Trophoblast cell (in vitro differentiated cells and primary cell): ENCODE data around the gene GSK3B.
"Not testable (repeated sequence)": the region's sequence is repeated elsewhere in the genome, so short reads cannot be mapped to it uniquely, and the experiment has no call there.

Source experiments
- DNase-seq, 2 donors: peaks; one replicate each; pipeline ENCODE4 v3.0.0-alpha.2; 2016
- H2AFZ ChIP-seq: 2 replicates; pipeline ENCODE4 v1.6.1; 2013; ENCODE audit warnings: low read length, moderate library complexity, mild to moderate bottlenecking; ENCODE audit not compliant: insufficient read depth, poor library complexity
- H2AK5ac ChIP-seq: 2 replicates; pipeline ENCODE4 v1.6.1; 2013; ENCODE audit warnings: mild to moderate bottlenecking, low read length
- H2BK120ac ChIP-seq: 2 replicates; pipeline ENCODE4 v1.6.1; 2013; ENCODE audit warnings: low read length, mild to moderate bottlenecking, moderate library complexity; ENCODE audit not compliant: insufficient read depth, poor library complexity
- H2BK12ac ChIP-seq: 2 replicates; pipeline ENCODE4 v1.6.1; 2013; ENCODE audit warnings: mild to moderate bottlenecking, low read length, moderate library complexity
- H2BK5ac ChIP-seq: 2 replicates; pipeline ENCODE4 v1.6.1; 2013; ENCODE audit warnings: low read length, low read depth, moderate library complexity, mild to moderate bottlenecking; ENCODE audit not compliant: poor library complexity
- H3K14ac ChIP-seq: 2 replicates; pipeline ENCODE4 v1.6.1; 2013; ENCODE audit warnings: mild to moderate bottlenecking, low read length
- H3K18ac ChIP-seq: 2 replicates; pipeline ENCODE4 v1.6.1; 2013; ENCODE audit warnings: mild to moderate bottlenecking, low read length
- H3K23ac ChIP-seq: 2 replicates; pipeline ENCODE4 v1.6.1; 2013; ENCODE audit warnings: low read length
- H3K27ac ChIP-seq: 2 replicates; pipeline ENCODE4 v1.5.1; 2013; ENCODE audit warnings: low read depth, mild to moderate bottlenecking, inconsistent platforms, low read length, moderate library complexity
- H3K27me3 ChIP-seq: 2 replicates; pipeline ENCODE4 v1.6.1; 2013; ENCODE audit warnings: inconsistent platforms, mild to moderate bottlenecking, low read length, moderate library complexity; ENCODE audit not compliant: insufficient read depth
- H3K36me3 ChIP-seq, 2 experiments: 1 replicate in 1 of 2; 2 replicates in 1 of 2; pipeline ENCODE4 v1.6.1; 2013; ENCODE audit warnings: low read length in 2 of 2, mild to moderate bottlenecking in 2 of 2, moderate library complexity in 1 of 2; ENCODE audit not compliant: insufficient read depth in 2 of 2, control insufficient read depth in 1 of 2
- H3K4ac ChIP-seq: 2 replicates; pipeline ENCODE4 v1.6.1; 2013; ENCODE audit warnings: low read depth, mild to moderate bottlenecking, low read length, moderate library complexity
- H3K4me1 ChIP-seq, 2 experiments: 1 replicate in 1 of 2; 2 replicates in 1 of 2; pipeline ENCODE4 v1.6.1; 2013; ENCODE audit warnings: low read length in 2 of 2, mild to moderate bottlenecking in 2 of 2, moderate library complexity in 1 of 2; ENCODE audit not compliant: insufficient read depth in 2 of 2, control insufficient read depth in 1 of 2
- H3K4me2 ChIP-seq: 2 replicates; pipeline ENCODE4 v1.6.1; 2013; ENCODE audit warnings: inconsistent platforms, mild to moderate bottlenecking, low read length, moderate library complexity
- H3K4me3 ChIP-seq: 2 replicates; pipeline ENCODE4 v1.5.1; 2013; ENCODE audit warnings: mild to moderate bottlenecking, low read depth, low read length, inconsistent platforms
- H3K79me1 ChIP-seq: one replicate; pipeline ENCODE4 v1.6.1; 2013; ENCODE audit warnings: low read length
- H3K79me2 ChIP-seq: 2 replicates; pipeline ENCODE4 v1.6.1; 2013; ENCODE audit warnings: low read length, mild to moderate bottlenecking; ENCODE audit not compliant: control insufficient read depth, insufficient read depth, poor library complexity
- H3K9ac ChIP-seq: 2 replicates; pipeline ENCODE4 v1.6.1; 2013; ENCODE audit warnings: mild to moderate bottlenecking, low read length
- H3K9me3 ChIP-seq: 2 replicates; pipeline ENCODE4 v1.6.1; 2013; ENCODE audit warnings: low read depth, mild to moderate bottlenecking, control low read depth, inconsistent platforms, low read length; ENCODE audit not compliant: insufficient read depth
- H4K12ac ChIP-seq: 2 replicates; pipeline ENCODE4 v1.6.1; 2013; ENCODE audit warnings: low read depth, mild to moderate bottlenecking, low read length, moderate library complexity
- H4K8ac ChIP-seq: 2 replicates; pipeline ENCODE4 v1.6.1; 2013; ENCODE audit warnings: low read depth, mild to moderate bottlenecking, low read length, moderate library complexity
- H4K91ac ChIP-seq: one replicate; pipeline ENCODE4 v1.6.1; 2013; ENCODE audit warnings: low read depth, mild to moderate bottlenecking, low read length, moderate library complexity
- WGBS: extraction: QIAGEN DNeasy Blood & Tissue Kit; methylation state at CpG from one replicate; pipeline ENCODE4 v1.1.7; 2013; ENCODE audit warnings: missing lambda C conversion rate; ENCODE audit not compliant: insufficient read length, insufficient coverage; ENCODE audit errors: extremely low coverage; 5-methylcytosine and 5-hydroxymethylcytosine counted together

The GSK3B gene

DNA sequence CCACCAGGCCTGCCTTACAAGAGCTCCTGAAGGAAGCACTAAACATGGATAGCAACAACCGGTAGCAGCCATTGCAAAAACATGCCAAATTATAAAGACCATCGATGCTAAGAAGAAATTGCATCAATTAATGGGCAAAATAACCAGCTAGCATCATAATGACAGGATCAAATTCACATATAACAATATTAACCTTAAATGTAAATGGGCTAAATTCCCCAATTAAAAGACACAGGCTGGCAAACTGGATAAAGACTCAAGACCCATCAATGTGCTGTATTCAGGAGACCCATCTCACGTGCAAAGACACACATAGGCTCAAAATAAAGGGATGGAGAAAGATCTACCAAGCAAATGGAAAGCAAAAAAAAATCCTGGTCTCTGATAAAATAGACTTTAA is 88.5 kb downstream of the GSK3B start:
- H2BK5ac ChIP-seq, H3K14ac ChIP-seq, H3K79me2 ChIP-seq, H3K23ac ChIP-seq, H2BK12ac ChIP-seq, H3K18ac ChIP-seq, H4K8ac ChIP-seq, H2BK120ac ChIP-seq, H3K4me3 ChIP-seq, H4K12ac ChIP-seq, H3K36me3 ChIP-seq, H3K4me1 ChIP-seq, H3K9ac ChIP-seq, H3K27me3 ChIP-seq, DNase-seq, H3K9me3 ChIP-seq, H2AK5ac ChIP-seq, H2AFZ ChIP-seq, H3K4ac ChIP-seq, H3K4me2 ChIP-seq, H4K91ac ChIP-seq, H3K79me1 ChIP-seq, H3K27ac ChIP-seq: not testable (repeated sequence)
- WGBS = no CpG with 5 or more reads among the region's 3 CpGs

DNA sequence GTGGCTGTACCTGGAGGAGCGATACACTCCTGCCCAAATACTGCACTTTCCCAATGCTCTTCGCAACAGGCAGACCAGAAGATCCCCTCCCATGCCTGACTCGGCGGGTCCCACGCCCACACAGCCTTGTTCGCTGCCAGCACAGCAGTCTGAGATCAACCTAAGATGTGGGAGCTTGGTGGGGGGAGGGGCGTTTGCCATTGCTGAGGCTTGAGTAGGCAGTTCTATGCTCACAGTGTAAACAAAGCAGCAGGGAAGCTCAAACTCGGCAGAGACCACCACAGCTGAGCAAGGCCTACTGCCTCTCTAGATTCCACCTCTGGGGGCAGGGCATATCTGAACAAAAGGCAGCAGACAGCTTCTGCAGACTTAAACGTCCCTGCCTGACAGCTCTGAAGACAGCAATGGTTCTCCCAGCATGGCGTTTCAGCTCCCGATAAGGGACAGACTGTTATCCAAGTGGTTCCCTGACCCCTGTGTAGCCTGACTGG is 90.2 kb downstream of the GSK3B start:
- not testable (repeated sequence) for H3K27ac ChIP-seq, H4K12ac ChIP-seq, H2BK120ac ChIP-seq, H3K36me3 ChIP-seq, H3K4me2 ChIP-seq, H2AK5ac ChIP-seq, H2BK12ac ChIP-seq, H3K23ac ChIP-seq, H2BK5ac ChIP-seq, H3K18ac ChIP-seq, H3K27me3 ChIP-seq, H4K91ac ChIP-seq, H4K8ac ChIP-seq, H2AFZ ChIP-seq, DNase-seq, H3K9ac ChIP-seq, H3K4me1 ChIP-seq, H3K79me1 ChIP-seq, H3K79me2 ChIP-seq, H3K9me3 ChIP-seq, H3K14ac ChIP-seq, H3K4me3 ChIP-seq
- no CpG with 5 or more reads among the region's 11 CpGs for WGBS
- H3K4ac ChIP-seq = peak overlapping the region; percentile 38

GRCh38 chr3:119998166-119998565 is 96.1 kb downstream of the GSK3B start:
- no peak overlapping the region for H3K27ac ChIP-seq
- H2AFZ ChIP-seq = no peak overlapping the region
- no peaks in the 10 kb centered on the region for H3K79me2 ChIP-seq
- no peak for DNase-seq
- no CpG with 5 or more reads among the region's 1 CpG for WGBS
- H3K79me1 ChIP-seq = no peaks in the 10 kb centered on the region
- H3K9ac ChIP-seq = no peak overlapping the region
- H3K9me3 ChIP-seq = no peaks in the 10 kb centered on the region
- H3K4me1 ChIP-seq = peaks cover 0 to 3% of the 10 kb centered on the region in 2 experiments
- no peak overlapping the region for H3K23ac ChIP-seq
- H3K4me2 ChIP-seq = no peak overlapping the region
- no peak overlapping the region for H4K91ac ChIP-seq
- H3K36me3 ChIP-seq = peaks cover 6 to 9% of the 10 kb centered on the region in 2 experiments
- H2BK12ac ChIP-seq = no peak overlapping the region
- no peak overlapping the region for H3K4me3 ChIP-seq
- no peaks in the 10 kb centered on the region for H3K27me3 ChIP-seq
- no peak overlapping the region for H4K8ac ChIP-seq
- no peak overlapping the region for H3K14ac ChIP-seq
- no peak overlapping the region for H2AK5ac ChIP-seq
- H2BK120ac ChIP-seq = no peak overlapping the region
- H3K4ac ChIP-seq = no peak overlapping the region
- H3K18ac ChIP-seq = no peak overlapping the region
- no peak overlapping the region for H4K12ac ChIP-seq
- H2BK5ac ChIP-seq = no peak overlapping the region

- Histone ChIP-seq H3K79me1 (no peaks in the 10 kb centered on the region), H3K79me2 (no peaks in the 10 kb centered on the region), H3K27me3 (no peaks in the 10 kb centered on the region), H3K9ac (no peak overlapping the region), H4K91ac (no peak overlapping the region), H2BK12ac (no peak overlapping the region), H2BK5ac (no peak overlapping the region), H3K23ac (no peak overlapping the region), H4K8ac (no peak overlapping the region), H3K4me3 (no peak overlapping the region), H2BK120ac (no peak overlapping the region), H3K14ac (no peak overlapping the region), H3K18ac (no peak overlapping the region), H3K9me3 (no peaks in the 10 kb centered on the region), H3K4me2 (no peak overlapping the region), H3K4ac (no peak overlapping the region), H2AFZ (no peak overlapping the region), H3K4me1 (peaks cover 3 to 6% of the 10 kb centered on the region in 2 experiments), H2AK5ac (no peak overlapping the region), H3K36me3 (no peaks in the 10 kb centered on the region), H3K27ac (no peak overlapping the region), H4K12ac (no peak overlapping the region)
- no peak for DNase-seq
Measured at GRCh38 chr3:119990888-119991287, 103.4 kb downstream of the GSK3B start.
